Neural cell (in vitro differentiated cells): Measurements from ENCODE around the gene KLF13.

Source experiments
- CTCF ChIP-seq: fragments of 450-650 bp; IDR thresholded peaks from 2 replicates; pipeline ENCODE4 v1.5.1; 2014; ENCODE audit warnings: antibody characterized with exemption, mild to moderate bottlenecking, moderate library complexity; ENCODE audit not compliant: poor library complexity, severe bottlenecking
- EP300 ChIP-seq: fragments of 450-650 bp; conservative IDR thresholded peaks from 2 replicates; pipeline ENCODE4 v1.6.1; 2014; ENCODE audit warnings: antibody characterized with exemption, mild to moderate bottlenecking, moderate library complexity; ENCODE audit not compliant: poor library complexity, severe bottlenecking
- EZH2 ChIP-seq: fragments of 200-600, 300-800 bp; shearing (Covaris generic), sonication (generic); IDR thresholded peaks from 2 replicates; pipeline ENCODE4 v1.6.1; 2014; ENCODE audit warnings: antibody characterized with exemption, low read length, borderline replicate concordance, mild to moderate bottlenecking; ENCODE audit not compliant: insufficient read depth, poor library complexity, severe bottlenecking
- POLR2AphosphoS5 ChIP-seq: IDR thresholded peaks from 2 replicates; pipeline ENCODE4 v1.6.1; 2012
- RAD21 ChIP-seq: fragments of 450-650 bp; conservative IDR thresholded peaks from 2 replicates; pipeline ENCODE4 v1.6.1; 2014; ENCODE audit warnings: antibody characterized with exemption, mild to moderate bottlenecking, moderate library complexity
- REST ChIP-seq: IDR thresholded peaks from 2 replicates; pipeline ENCODE4 v1.6.1; 2012; ENCODE audit warnings: borderline replicate concordance

- TF ChIP-seq RAD21: no peak
- TF ChIP-seq REST: no peak
- no peak for TF ChIP-seq EP300
- TF ChIP-seq CTCF: no peak
- TF ChIP-seq EZH2: no peak
- TF ChIP-seq POLR2AphosphoS5: no peak
Measured at GRCh38 chr15:31344823-31345605, 18.4 kb downstream of the KLF13 start.
